Measurements from ENCODE around the gene ANKRD16.
"Not testable (repeated sequence)": the region's sequence is repeated elsewhere in the genome, so short reads cannot be mapped to it uniquely, and the experiment has no call there.

Gene ANKRD16

GRCh38 chr10:5877041-5877440 lies 12.7 kb downstream of the ANKRD16 start:
- in situ Hi-C loops (cut with MboI; ENCODE audit: low sequenced_read_pairs), result not testable (repeated sequence)

- in situ Hi-C loops (cut with MboI; ENCODE audit: low sequenced_read_pairs), result no loop called here
Observed at GRCh38 chr10:5876181-5876768, 13.4 kb downstream of the ANKRD16 start.

DNA sequence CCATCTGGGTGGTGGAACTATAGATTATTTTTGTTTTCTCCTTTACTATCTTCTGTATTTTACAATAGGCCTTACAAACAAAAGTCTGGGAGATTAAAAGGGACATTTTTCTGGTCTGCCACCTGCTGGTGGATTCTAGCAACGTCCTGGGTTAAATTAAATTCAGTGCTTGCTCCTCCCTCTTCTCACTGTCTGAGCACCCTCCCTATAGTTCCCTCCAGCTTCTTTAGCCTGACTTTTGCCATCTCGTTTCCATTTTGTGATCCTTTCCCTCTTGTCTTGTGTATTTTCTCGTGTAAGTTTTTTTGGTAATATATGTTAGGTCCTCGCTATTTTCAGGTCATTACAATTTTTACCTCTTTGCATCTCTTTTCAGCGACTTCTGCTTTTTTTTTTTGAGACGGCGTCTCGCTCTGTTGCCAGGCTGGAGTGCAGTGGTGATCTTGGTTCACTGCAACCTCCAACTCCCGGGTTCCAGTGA lies 16.1 kb downstream of the ANKRD16 start:
- in situ Hi-C loops (cut with MboI; ENCODE audit: low sequenced_read_pairs), result no loop called here

- in situ Hi-C loops (cut with MboI; ENCODE audit: low sequenced_read_pairs), result no loop called here
Observed at GRCh38 chr10:5871596-5871995, 18.1 kb downstream of the ANKRD16 start.

DNA sequence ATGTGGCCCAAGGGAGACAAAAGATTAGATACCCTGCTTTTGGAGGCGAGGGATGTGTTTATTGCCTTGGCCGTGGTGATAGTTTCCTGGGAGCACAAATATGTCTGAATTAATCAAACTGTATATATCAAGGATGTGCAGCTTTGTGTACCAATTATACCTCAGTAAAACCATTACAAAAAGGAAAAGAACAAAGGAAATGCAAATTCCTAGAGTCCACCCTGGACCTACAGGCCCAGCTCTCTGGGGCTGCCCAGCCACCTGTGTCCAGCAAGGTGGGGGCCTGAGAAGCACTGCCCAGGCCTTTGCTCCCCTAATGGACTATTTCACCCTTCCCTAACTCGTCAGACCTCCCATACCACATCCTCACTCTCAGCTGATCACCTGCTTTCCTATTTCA lies 20.5 kb downstream of the ANKRD16 start:
- in situ Hi-C loops (cut with MboI; ENCODE audit: low sequenced_read_pairs), result no loop called here

- in situ Hi-C loops (cut with MboI; ENCODE audit: low sequenced_read_pairs), result not testable (repeated sequence)
Observed at GRCh38 chr10:5868383-5868782, 21.3 kb downstream of the ANKRD16 start.

- in situ Hi-C loops (cut with MboI; ENCODE audit: low sequenced_read_pairs), result not testable (repeated sequence)
Observed at GRCh38 chr10:5867091-5867615, 22.5 kb downstream of the ANKRD16 start.

GRCh38 chr10:5866451-5867081 lies 23.1 kb downstream of the ANKRD16 start:
- in situ Hi-C loops (cut with MboI; ENCODE audit: low sequenced_read_pairs), result not testable (repeated sequence)

DNA sequence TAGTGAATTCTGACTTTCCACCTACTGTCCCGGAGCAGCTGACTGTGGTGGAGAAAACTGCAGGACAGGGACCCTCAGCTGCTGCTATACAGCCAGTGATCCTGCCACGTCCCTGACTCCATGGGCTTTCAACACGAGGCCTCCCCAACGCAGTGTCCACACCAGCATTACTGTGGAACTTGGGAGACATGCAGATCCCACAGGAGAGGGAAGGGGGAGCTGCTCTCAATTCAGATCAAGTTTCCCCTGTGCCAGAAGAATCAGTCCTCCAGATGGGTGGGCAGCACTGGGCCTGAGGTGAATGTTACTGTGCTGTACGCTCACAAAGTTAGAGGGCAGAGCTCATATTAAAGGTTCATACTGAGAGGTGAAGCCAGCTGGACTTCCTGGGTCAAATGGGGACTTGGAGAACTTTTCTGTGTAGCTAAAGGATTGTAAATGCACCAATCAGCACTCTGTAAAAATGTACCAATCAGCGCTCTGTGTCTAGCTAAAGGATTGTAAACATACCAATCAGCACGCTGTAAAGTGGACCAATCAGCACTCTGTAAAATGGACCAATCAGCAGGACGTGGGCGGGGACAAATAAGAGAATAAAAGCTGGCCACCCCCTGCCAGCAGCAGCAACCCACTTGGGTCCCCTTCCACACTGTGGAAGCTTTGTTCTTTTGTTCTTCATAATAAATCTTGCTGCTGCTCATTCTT lies 26.6 kb downstream of the ANKRD16 start:
- in situ Hi-C loops (cut with MboI; ENCODE audit: low sequenced_read_pairs), result not testable (repeated sequence)

DNA sequence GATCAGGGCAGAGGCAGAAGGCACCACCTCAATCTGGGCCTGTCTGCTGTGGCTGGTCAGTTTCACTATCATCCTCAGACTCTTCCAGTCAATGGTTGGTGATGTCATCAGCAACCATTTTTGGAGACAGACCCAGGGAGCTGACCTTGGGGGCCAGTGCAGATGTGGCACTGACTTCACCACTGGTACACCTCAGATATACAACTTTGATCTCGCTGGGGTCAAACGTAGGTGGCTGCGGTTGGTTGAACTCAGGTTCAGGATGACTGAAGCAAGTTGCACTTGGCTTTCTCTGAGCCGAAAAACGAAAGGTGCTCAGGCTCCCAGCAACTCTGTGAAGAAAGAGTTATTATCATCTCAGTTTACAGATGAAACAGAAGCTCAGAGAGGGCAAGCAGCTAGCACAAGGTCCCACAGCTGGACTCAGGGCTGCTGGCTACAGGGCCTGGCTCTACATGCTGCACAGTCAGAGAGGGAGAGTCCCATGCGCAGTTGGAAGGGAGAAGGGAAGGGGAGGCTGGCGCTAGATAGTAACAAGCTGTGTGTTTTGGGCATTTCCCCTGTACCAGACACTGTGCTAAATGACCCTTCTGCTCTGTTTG lies 27.2 kb downstream of the ANKRD16 start:
- in situ Hi-C loops (cut with MboI; ENCODE audit: low sequenced_read_pairs), result no loop called here

GRCh38 chr10:5860066-5860465 lies 29.6 kb downstream of the ANKRD16 start:
- in situ Hi-C loops (cut with MboI; ENCODE audit: low sequenced_read_pairs), result no loop called here

GRCh38 chr10:5858811-5859210 lies 30.9 kb downstream of the ANKRD16 start:
- in situ Hi-C loops (cut with MboI; ENCODE audit: low sequenced_read_pairs), result no loop called here

GRCh38 chr10:5856701-5857004 lies 33.0 kb downstream of the ANKRD16 start:
- in situ Hi-C loops (cut with MboI; ENCODE audit: low sequenced_read_pairs), result no loop called here

GRCh38 chr10:5855979-5856700 lies 33.6 kb downstream of the ANKRD16 start:
- in situ Hi-C loops (cut with MboI; ENCODE audit: low sequenced_read_pairs), result no loop called here

- in situ Hi-C loops (cut with MboI; ENCODE audit: low sequenced_read_pairs), result no loop called here
Observed at GRCh38 chr10:5854131-5854475, 35.6 kb downstream of the ANKRD16 start.

DNA sequence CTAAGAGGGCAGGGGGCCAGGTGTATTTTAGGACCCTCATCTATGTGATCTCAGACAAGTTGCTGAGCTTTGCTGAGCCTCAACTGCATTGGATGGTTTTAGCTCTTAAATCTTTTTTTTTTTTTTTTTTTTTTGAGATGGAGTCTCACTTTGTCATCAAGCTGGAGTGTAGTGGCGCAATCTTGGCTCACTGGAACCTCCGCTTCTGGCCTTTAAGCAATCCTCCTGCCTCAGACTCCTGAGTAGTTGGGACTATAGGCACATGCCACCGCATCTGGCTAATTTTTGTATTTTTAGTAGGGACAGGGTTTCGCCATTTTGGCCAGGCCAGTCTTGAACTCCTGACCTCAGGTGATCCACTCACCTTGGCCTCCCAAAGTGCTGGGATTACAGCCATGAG lies 43.0 kb downstream of the ANKRD16 start:
- in situ Hi-C loops (cut with MboI; ENCODE audit: low sequenced_read_pairs), result not testable (repeated sequence)

DNA sequence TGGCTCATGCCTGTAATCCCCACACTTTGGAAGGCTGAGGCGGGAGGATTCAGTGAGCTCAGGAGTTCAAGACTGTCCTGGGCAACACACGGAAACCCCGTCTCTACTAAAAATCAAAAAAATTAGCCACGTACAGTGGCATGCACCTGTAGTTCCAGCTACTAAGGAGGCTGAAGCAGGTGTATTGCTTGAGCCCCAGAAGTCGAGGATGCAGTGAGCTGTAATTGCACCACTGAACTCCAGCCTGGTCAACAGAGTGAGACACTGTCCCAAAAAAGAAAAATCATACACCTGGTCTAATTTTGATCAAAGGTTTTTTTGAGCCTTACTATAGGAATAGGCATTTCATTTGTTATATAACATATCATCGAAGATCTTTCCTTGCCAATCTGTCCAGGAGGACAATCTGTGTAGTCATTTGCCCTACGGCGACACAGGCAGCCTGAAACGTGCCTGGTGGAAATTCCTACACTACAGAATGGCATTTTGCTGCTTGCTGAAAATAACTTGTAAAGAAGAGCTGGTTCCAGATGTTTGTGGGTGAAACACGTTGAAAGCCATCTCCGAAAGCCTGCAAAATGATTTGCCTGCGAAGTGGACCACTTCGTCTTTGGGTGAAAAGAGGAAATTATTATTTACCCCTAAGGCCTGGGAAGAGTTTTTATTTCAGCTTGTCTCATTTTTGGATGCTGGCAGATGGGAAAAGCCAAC lies 45.2 kb downstream of the ANKRD16 start:
- in situ Hi-C loops (cut with MboI; ENCODE audit: low sequenced_read_pairs), result no loop called here

- in situ Hi-C loops (cut with MboI; ENCODE audit: low sequenced_read_pairs), result no loop called here
Observed at GRCh38 chr10:5843686-5844344, 45.9 kb downstream of the ANKRD16 start.

DNA sequence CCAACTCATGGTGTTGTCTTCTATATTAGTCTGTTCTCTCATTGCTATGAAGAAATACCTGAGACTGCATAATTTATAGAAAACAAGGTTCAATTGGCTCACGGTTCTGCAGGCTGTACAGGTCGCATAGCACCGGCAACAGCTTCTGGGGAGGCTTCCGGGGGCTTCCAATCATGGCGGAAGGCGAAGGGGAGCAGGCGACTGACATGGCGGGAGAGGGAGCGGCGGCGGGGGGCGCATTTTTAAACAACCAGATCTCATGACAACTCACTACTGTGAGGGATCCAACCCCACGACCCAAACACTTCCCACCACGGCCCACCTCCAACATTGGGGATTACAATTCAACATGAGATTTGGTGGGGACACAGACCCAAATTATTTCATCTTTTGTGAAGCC lies 47.7 kb downstream of the ANKRD16 start:
- in situ Hi-C loops (cut with MboI; ENCODE audit: low sequenced_read_pairs), result no loop called here

Measured in HL-60/S4 treated with phorbol 12-myristate 13-acetate at 8.2 ng/mL for 4 days and 3 days (cell line).